GM12891 (cell line): ENCODE data around the gene PLA2G4F.

ENCODE experiments used
- DNase-seq: peaks from one replicate; pipeline ENCODE4 v3.0.0; 2011; ENCODE audit warnings: low spot score; ENCODE audit not compliant: insufficient read length
- FAIRE-seq: peaks from 2 replicates; lab custom pipeline; 2011; peaks lifted over from hg19 to GRCh38; lab: Jason Lieb, UNC
- PAX5 ChIP-seq: IDR thresholded peaks from 2 replicates; pipeline ENCODE4 v1.6.1; 2011; ENCODE audit warnings: low read length, moderate library complexity, mild to moderate bottlenecking; ENCODE audit not compliant: insufficient read depth, severe bottlenecking
- POLR2A ChIP-seq: IDR thresholded peaks from 2 replicates; pipeline ENCODE4 v1.6.1; 2011; ENCODE audit warnings: low read depth, low read length, control low read depth
- POLR2AphosphoS5 ChIP-seq: IDR thresholded peaks from 2 replicates; pipeline ENCODE4 v1.6.1; 2011; ENCODE audit warnings: low read depth, low read length, control low read depth
- POU2F2 ChIP-seq: IDR thresholded peaks from 2 replicates; pipeline ENCODE4 v1.6.1; 2011; ENCODE audit warnings: low read depth, mild to moderate bottlenecking, control low read depth, low read length, moderate library complexity
- SPI1 ChIP-seq: IDR thresholded peaks from 2 replicates; pipeline ENCODE4 v1.6.1; 2011; ENCODE audit warnings: low read depth, low read length, control low read depth
- TAF1 ChIP-seq: IDR thresholded peaks from 2 replicates; pipeline ENCODE4 v1.6.1; 2011; ENCODE audit warnings: low read depth, low read length, control low read depth

The PLA2G4F gene

DNA sequence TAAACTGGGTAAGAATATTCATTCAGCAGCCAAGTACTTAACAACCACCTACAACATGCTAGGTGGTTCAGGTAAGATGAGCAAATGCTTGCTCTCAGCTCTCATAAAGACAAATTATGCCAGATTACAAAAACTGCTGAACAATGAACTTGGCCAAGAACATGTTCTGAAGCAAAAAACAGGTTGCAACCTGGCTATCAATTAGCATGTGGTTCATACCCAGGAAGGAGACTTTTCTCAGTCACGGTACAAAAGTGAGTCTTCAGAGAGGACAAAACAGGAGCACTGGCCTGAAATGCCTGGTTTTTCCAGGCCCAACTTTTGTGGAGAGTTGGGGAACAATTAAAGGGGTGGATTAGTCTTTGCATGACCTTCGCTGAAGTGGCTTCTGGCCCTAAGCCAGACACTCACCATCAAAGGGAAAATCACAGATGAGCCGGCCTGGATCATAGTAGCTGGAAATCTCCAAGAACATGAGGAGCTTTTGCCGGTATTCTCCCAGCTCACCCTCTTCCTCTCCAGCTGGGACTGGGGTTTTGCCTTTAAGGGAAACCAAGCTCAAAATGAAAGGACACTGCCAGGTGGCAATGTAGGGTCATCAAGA, 7.6 kb upstream of the PLA2G4F start:
- DNase-seq (no peak), FAIRE-seq (no peak)
- TF ChIP-seq POLR2A (no peak), SPI1 (no peak), PAX5 (no peak), TAF1 (no peak), POU2F2 (no peak), POLR2AphosphoS5 (no peak)

DNA sequence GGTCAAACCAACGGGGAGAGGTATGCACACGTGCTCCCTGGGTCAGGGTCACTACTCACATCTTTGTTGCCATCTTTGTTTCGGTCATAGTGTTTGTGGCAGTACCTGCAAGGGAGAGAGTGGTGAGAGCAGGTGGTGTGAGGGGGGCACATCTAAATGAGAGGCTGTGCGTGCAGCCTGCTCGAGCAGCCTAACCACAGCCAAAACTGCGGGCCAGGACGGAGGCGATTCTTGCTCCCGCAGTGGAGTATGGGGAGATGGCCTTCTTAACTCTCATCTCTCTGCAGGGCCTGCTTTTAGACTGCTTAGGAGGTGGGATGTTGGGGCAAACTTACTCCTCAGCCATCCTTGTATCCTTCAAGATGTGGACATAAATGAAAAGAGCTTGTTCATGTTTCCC, 6.9 kb upstream of the PLA2G4F start:
- FAIRE-seq (no peak), DNase-seq (no peak)
- TF ChIP-seq POLR2AphosphoS5 (no peak), SPI1 (no peak), POLR2A (no peak), POU2F2 (no peak), TAF1 (no peak), PAX5 (no peak)

DNA sequence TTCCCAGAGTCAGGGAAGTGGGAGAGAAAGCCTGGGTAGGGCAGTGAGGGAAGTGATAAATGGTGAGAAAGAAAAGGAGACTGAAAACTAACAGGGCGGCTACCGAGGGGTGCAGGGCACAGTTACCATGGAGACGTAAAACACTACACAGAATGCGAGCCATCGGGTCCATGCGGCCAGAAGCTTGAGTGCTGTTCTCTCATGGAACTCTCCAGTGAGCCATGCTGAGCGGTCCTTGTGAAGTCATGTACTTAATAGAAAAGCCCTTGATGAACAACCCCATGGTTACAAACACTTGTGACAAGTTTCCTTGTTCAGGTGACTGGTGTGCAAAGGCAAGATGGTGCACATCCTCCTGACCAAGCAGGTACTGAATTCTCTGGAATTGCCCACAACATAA, 3.7 kb upstream of the PLA2G4F start:
- TF ChIP-seq POLR2AphosphoS5 (no peak), SPI1 (no peak), POLR2A (no peak), TAF1 (no peak), POU2F2 (no peak), PAX5 (no peak)
- DNase-seq (no peak), FAIRE-seq (no peak)

DNA sequence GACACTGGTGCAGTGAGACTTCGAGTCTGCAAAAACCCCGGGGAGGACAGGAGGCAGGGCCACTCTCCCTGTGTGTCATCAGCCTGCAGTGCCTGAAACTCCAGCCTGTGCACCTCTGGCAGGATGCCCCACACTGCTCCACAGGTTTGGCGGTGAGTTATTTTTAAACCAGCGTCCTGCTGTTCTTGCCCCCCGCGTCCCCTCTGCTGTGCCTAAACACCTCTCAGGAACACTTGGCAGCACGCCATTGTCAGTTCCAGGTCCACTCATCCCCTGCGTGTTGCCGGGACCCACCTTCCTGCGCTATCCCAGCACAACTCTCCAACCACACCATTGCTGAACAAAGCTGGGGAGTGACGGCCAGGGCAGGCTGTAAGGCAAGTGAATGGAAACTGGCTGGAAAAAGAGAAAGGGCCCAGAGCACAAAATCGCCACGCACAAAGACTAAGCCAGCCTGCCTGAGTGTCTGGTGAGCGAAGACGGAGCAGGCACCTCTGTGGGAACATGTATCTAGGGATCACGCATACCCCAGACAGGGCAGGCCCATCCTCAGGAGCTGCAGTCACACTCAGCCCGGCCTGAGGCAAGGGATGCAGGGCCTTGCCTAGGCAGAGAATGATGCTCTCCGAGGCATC, 3.1 kb upstream of the PLA2G4F start:
- FAIRE-seq (no peak), DNase-seq (no peak)
- no peak for TF ChIP-seq SPI1
- TF ChIP-seq PAX5 = no peak
- no peak for TF ChIP-seq POLR2AphosphoS5
- 0 out of 2 replicates have a peak, but pooled peaks have one; percentile 28 for TF ChIP-seq POLR2A
- no peak for TF ChIP-seq TAF1
- no peak for TF ChIP-seq POU2F2

DNA sequence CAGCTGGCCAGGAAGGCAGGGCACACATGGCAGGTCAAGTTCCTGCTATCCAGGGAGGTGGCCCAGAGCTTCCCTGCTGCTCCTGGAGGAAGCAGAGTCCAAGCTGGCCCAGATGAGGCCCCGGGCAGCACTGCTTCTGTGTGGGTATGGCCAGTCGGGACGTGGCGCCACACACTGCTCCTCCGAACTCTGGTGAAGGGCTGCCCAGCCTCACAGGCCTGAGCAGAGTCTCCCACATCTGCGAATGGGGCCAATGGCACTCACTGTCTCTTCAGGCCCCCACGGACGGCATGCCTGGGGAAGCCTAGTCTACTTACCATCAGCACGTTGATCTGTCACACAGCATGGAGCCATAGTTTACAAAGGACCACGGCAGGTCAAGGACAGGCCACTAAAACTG, 2.5 kb upstream of the PLA2G4F start:
- no peak for FAIRE-seq
- TF ChIP-seq SPI1 (no peak), PAX5 (no peak), POLR2A (no peak), TAF1 (no peak), POU2F2 (no peak), POLR2AphosphoS5 (no peak)
- DNase-seq = no peak

DNA sequence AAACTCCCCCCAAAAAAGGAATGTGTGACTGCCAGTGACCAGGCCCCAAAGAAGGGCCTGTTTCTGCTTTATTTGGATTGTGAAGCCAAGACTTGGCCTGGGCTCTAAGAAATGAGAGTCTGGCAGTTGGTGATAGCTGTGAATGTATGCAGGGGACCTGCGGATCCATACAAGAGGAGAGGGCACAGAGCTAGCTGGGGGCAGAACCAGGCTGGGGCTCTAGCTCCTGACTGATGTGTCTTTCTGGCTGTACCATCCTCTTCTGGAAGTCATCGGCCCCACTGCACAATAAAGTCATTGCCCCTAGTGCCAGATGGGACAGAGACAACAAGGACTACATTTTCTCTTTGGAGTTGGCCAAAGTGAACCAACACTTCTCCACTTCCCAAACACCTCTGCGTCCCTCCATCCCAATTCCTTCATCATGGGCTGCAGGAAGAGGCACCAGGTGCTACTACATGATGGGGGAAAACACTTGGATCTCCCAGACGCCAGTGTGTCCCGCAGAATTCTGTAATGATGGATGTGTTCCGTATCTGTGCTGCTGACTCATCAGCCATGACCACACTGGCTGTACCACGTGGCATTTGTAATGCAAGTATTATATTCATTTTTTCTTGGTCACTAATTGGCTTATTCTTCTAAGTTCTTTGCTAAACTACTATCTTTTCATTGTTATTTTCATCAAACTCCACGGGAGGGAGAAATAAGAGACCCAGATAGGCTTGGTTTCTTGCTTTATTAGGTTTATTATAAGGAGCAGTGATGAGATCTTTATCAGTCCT, 1.7 kb upstream of the PLA2G4F start:
- no peak for DNase-seq
- no peak for TF ChIP-seq PAX5
- peak; percentile 34; the same call in 1 of the 2 replicates for TF ChIP-seq POLR2A
- FAIRE-seq = no peak

DNA sequence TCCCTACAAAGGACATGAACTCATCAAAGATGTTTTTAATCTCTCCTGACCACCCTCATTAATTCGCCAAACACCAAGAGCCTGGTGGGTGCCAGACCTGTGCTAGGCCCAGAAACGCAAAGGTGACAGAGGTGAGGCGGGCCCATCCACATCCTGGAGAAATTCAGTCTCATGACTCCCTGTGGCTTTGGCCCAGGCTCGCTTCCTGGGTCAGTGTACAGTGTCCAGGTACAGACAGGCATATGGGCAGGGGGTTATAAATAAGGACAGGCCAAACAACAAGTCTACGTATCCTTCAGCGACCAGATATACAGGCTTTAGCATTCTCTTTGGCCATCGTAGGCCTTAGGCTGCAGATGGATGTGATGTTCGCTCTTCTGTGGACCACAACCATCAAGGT, 945 bp upstream of the PLA2G4F start:
- no peak for DNase-seq
- no peak for FAIRE-seq
- TF ChIP-seq POLR2A (no peak), POLR2AphosphoS5 (no peak), PAX5 (no peak), POU2F2 (no peak), SPI1 (no peak), TAF1 (no peak)

DNA sequence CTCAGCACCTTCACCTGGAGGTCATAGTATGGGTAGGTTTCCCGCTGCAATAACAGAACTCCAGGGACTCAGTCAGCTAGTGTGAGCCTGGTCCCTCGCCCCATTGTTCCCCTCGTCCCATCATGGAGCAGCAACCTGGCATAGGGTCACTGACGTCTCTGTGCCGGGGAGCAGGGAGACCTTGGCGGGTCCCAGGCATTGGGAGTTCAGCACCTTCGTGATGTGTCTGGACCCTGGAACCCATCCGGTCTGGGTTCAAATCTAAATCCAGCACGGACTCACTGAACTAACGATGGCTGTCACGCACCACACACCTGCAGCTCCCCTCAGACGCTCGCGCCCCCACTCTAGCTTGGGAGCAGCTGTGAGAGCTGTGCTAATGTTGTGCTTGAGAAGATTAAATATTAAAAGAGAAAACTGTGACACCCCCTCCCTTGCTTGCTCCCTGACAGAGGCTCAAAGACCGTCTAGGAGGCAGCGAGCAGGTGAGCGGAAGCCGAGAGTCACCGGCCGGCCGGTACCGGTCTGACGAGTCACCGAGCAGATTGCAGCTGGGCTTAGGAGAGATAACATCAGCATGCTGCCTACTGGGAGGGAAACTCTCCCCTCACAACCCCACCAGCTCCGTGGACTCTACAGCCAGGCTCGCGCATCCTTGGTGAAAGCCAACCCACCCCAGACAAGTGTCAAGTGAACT, 742 bp downstream of the PLA2G4F start:
- FAIRE-seq = no peak
- no peak for TF ChIP-seq SPI1
- no peak for TF ChIP-seq TAF1
- TF ChIP-seq POLR2A = no peak
- TF ChIP-seq POU2F2 = no peak
- TF ChIP-seq PAX5 = no peak
- no peak for TF ChIP-seq POLR2AphosphoS5
- no peak for DNase-seq

DNA sequence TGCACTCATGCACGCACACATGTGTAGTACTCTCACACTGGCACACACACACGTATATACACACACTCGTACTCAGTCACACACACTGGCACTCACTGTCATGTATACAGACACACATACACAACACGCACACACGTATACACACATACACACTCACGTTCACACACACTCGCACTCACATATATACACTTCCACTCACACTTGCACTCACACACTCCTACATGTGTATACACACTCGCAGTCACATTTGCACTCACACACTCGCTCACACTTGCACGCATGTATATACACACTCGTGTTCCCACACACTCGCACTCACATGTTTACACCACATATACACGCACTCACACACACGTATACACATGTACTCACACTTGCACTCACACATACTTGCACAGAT, 1.5 kb downstream of the PLA2G4F start:
- DNase-seq (no peak), FAIRE-seq (peak; percentile 45)
- TF ChIP-seq SPI1 = no peak
- TF ChIP-seq TAF1 = no peak
- no peak for TF ChIP-seq POU2F2
- TF ChIP-seq POLR2AphosphoS5 = no peak
- TF ChIP-seq POLR2A = no peak
- TF ChIP-seq PAX5 = no peak
